Measurements from ENCODE around the gene APOL1. TPM values are rescaled to one million over a fixed set of nuclear protein-coding genes. Genes with fewer than 3 reads are reported as not detected.

APOL1 gene
- total and polyA plus RNA-seq, 4 donors = 7.7 to 129 (median 59.5) TPM

- no peak for TF ChIP-seq HNF4A (conservative IDR thresholded peaks at IDR 0.05)
- TF ChIP-seq ATF3 (IDR thresholded peaks at IDR 0.05) = no peak
- TF ChIP-seq SP1 (IDR thresholded peaks at IDR 0.05) = no peak
- no peak for TF ChIP-seq RXRA (IDR thresholded peaks at IDR 0.05)
- TF ChIP-seq FOXA2 (IDR thresholded peaks at IDR 0.05) = no peak
- TF ChIP-seq FOXA1 (IDR thresholded peaks at IDR 0.05) = no peak
- no peak for TF ChIP-seq ZBTB33 (IDR thresholded peaks at IDR 0.05)
- no peak for TF ChIP-seq YY1 (IDR thresholded peaks at IDR 0.05)
- TF ChIP-seq NR2F2 (IDR thresholded peaks at IDR 0.05) = no peak
- TF ChIP-seq RAD21 (IDR thresholded peaks at IDR 0.05) = no peak
- no peak for TF ChIP-seq CTCF (IDR thresholded peaks at IDR 0.05; ENCODE audit: low read depth, low read length, missing input control)
- no peak for TF ChIP-seq HNF4G (IDR thresholded peaks at IDR 0.05)
- no peak for TF ChIP-seq REST (IDR thresholded peaks at IDR 0.05)
- no peak for TF ChIP-seq JUND (IDR thresholded peaks at IDR 0.05)
- TF ChIP-seq GABPA (IDR thresholded peaks at IDR 0.05 in 1 of 2, conservative IDR thresholded peaks at IDR 0.05 in 1 of 2) = no peak
Measured at GRCh38 chr22:36274531-36274930, 21.6 kb downstream of the APOL1 start.

More at GRCh38 chr22:36274531-36274930, 21.6 kb downstream of the APOL1 start:
- no peak overlapping the region for H3K4me3 ChIP-seq (ENCODE audit: low read depth in 1 of 3, low read length in 3 of 3)
- H3K36me3 ChIP-seq (ENCODE audit: control insufficient read depth in 4 of 4, insufficient read depth in 3 of 4, low read depth in 1 of 4, low read length in 3 of 4) = no peaks in the 10 kb centered on the region
- no peak overlapping the region for H3K27ac ChIP-seq (ENCODE audit: low read depth in 1 of 2, low read length in 2 of 2)
- no peaks in the 10 kb centered on the region for H3K27me3 ChIP-seq (ENCODE audit: control insufficient read depth in 4 of 4, insufficient read depth in 4 of 4, low read length in 3 of 4)
- WGBS = 91% methylated on average over 5 of the region's 5 CpGs
- no peak overlapping the region for H3K9ac ChIP-seq (ENCODE audit: low read depth in 1 of 2, low read length in 2 of 2)
- DNase-seq (ENCODE audit: low spot score) = no peak
- no peaks in the 10 kb centered on the region for H3K9me3 ChIP-seq (ENCODE audit: control insufficient read depth in 4 of 4, low read length in 3 of 4)
- H3K4me1 ChIP-seq (ENCODE audit: control insufficient read depth in 4 of 4, insufficient read depth in 4 of 4, low read length in 3 of 4) = peaks cover 3 to 22% (median 20%) of the 10 kb centered on the region in 4 donors
